Breast epithelium (tissue), 4 donors: Measurements from ENCODE around the gene GGTA1. TPM values are rescaled to one million over a fixed set of nuclear protein-coding genes. Genes with fewer than 3 reads are reported as not detected.
"Not testable (repeated sequence)": the region's sequence is repeated elsewhere in the genome, so short reads cannot be mapped to it uniquely, and the experiment has no call there.

Experiments used
- DNase-seq, 2 donors: peaks; one replicate each; pipeline ENCODE4 v3.0.0-alpha.2; 2019; ENCODE audit warnings: low spot score in 2 of 2
- H3K27ac ChIP-seq, 2 donors: fragments of 200-600 bp; sonication (generic) in 1 of 2; one replicate each; pipeline ENCODE4 v1.5.1; 2016 to 2019; ENCODE audit warnings: mild to moderate bottlenecking in 1 of 2
- H3K27me3 ChIP-seq, 2 donors: fragments of 200-600 bp; sonication (generic) in 1 of 2; one replicate each; pipeline versions ENCODE4 v1.5.1 to v1.6.0; 2017 to 2019; ENCODE audit warnings: control low read depth in 1 of 2, mild to moderate bottlenecking in 1 of 2
- H3K36me3 ChIP-seq: fragments of 200-600 bp; one replicate; pipeline ENCODE4 v1.5.1; 2019
- H3K4me1 ChIP-seq, 2 donors: fragments of 200-600 bp; sonication (generic); one replicate each; pipeline ENCODE4 v1.5.1; 2016 to 2019; ENCODE audit warnings: control low read depth in 1 of 2
- H3K4me3 ChIP-seq, 3 donors: fragments of 200-600 bp; sonication (generic); 1 replicate in 2 of 3; 2 replicates in 1 of 3; pipeline ENCODE4 v1.5.1; 2016 to 2019; ENCODE audit warnings: mild to moderate bottlenecking in 3 of 3, moderate library complexity in 2 of 3
- H3K9me3 ChIP-seq, 2 donors: fragments of 200-600 bp; sonication (generic) in 1 of 2; one replicate each; pipeline ENCODE4 v1.5.1; 2016 to 2019; ENCODE audit warnings: control low read depth in 1 of 2
- CTCF ChIP-seq, 3 donors: fragments of 450-650 bp; IDR thresholded peaks; one replicate each; pipeline ENCODE4 v1.5.1; 2016 to 2017; ENCODE audit warnings: antibody characterized with exemption in 3 of 3, mild to moderate bottlenecking in 3 of 3, moderate library complexity in 3 of 3
- POLR2A ChIP-seq: fragments of 450-650 bp; IDR thresholded peaks from one replicate; pipeline ENCODE4 v1.6.1; 2016; ENCODE audit warnings: antibody characterized with exemption, mild to moderate bottlenecking, moderate library complexity
- POLR2AphosphoS5 ChIP-seq, 3 donors: sonication (generic); formaldehyde crosslinking; IDR thresholded peaks; one replicate each; pipeline ENCODE4 v1.6.1; 2017; ENCODE audit warnings: antibody characterized with exemption in 3 of 3
- intact Hi-C: fragments of 100-400 bp; cut with DNase I; formaldehyde crosslinking; loops from one replicate; pipeline ENCODE4 v1.15.1; 2023; ENCODE audit warnings: low total_unique reads
- total RNA-seq, 3 donors: library from RNA; depleted of rRNA; stranded (reverse); fragments of >200 nt; gene quantifications; one replicate each; pipeline ENCODE4 v1.1.0, GENCODE V29; 2016

GGTA1 gene
- total RNA-seq, 3 donors from 2014 or later, result 6.2 to 29.6 (median 11.4) TPM

- Histone ChIP-seq H3K4me3 (no peak overlapping the region), H3K36me3 (no peaks in the 10 kb centered on the region), H3K9me3 (no peaks in the 10 kb centered on the region), H3K27me3 (no peaks in the 10 kb centered on the region), H3K4me1 (no peaks in the 10 kb centered on the region), H3K27ac (no peak overlapping the region)
- intact Hi-C loops, result no loop called here
- no peak for TF ChIP-seq POLR2A
- no peak for TF ChIP-seq CTCF (IDR thresholded peaks at IDR 0.05)
- no peak for TF ChIP-seq POLR2AphosphoS5 (IDR thresholded peaks at IDR 0.05)
- no peak for DNase-seq
Observed at GRCh38 chr9:121464968-121465367, 34.7 kb downstream of the GGTA1 start.

GRCh38 chr9:121463026-121463807, 36.4 kb downstream of the GGTA1 start:
- no peaks in the 10 kb centered on the region for H3K4me1 ChIP-seq
- no peaks in the 10 kb centered on the region for H3K27me3 ChIP-seq
- H3K27ac ChIP-seq, result no peak overlapping the region
- H3K36me3 ChIP-seq, result no peaks in the 10 kb centered on the region
- intact Hi-C loops, result no loop called here
- no peaks in the 10 kb centered on the region for H3K9me3 ChIP-seq
- DNase-seq, result no peak
- TF ChIP-seq POLR2AphosphoS5 (IDR thresholded peaks at IDR 0.05), result no peak
- peak in 2 of 3 donors; percentile 30 to 36 for TF ChIP-seq CTCF (IDR thresholded peaks at IDR 0.05)
- TF ChIP-seq POLR2A, result no peak
- no peak overlapping the region for H3K4me3 ChIP-seq

DNA sequence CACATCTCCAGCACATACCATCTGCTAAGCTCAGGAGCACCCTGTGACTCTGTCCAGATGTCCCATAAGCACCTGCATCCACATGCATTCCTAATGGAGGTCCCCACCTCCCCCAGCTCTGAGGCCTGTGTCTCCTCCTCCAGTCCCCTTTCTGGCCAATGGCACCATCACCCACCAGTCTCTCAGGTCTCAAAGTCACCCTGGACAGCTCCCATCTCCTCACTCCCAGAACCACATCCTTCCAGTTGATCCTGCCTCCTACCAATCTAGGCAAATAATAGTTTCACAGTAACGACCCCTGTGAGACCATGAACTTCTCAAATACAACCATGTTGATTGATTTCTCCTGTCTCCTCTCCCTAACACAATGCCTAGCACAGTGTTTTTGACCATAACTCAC, 40.1 kb downstream of the GGTA1 start:
- TF ChIP-seq POLR2A (no peak), POLR2AphosphoS5 (IDR thresholded peaks at IDR 0.05) (no peak), CTCF (IDR thresholded peaks at IDR 0.05) (no peak)
- no peaks in the 10 kb centered on the region for H3K4me1 ChIP-seq
- DNase-seq, result no peak
- no peak overlapping the region for H3K4me3 ChIP-seq
- H3K27ac ChIP-seq, result no peak overlapping the region
- H3K9me3 ChIP-seq, result no peaks in the 10 kb centered on the region
- intact Hi-C loops, result no loop called here
- no peaks in the 10 kb centered on the region for H3K27me3 ChIP-seq
- H3K36me3 ChIP-seq, result no peaks in the 10 kb centered on the region

- H3K4me3 ChIP-seq, H3K4me1 ChIP-seq, H3K36me3 ChIP-seq, H3K9me3 ChIP-seq, H3K27ac ChIP-seq, intact Hi-C loops, DNase-seq, H3K27me3 ChIP-seq: not testable (repeated sequence)
Observed at GRCh38 chr9:121458449-121458848, 41.2 kb downstream of the GGTA1 start.

GRCh38 chr9:121455527-121456239, 44.0 kb downstream of the GGTA1 start:
- no peaks in the 10 kb centered on the region for H3K36me3 ChIP-seq
- intact Hi-C loops, result no loop called here
- no peak overlapping the region for H3K4me3 ChIP-seq
- no peaks in the 10 kb centered on the region for H3K27me3 ChIP-seq
- TF ChIP-seq POLR2AphosphoS5 (IDR thresholded peaks at IDR 0.05) (no peak), POLR2A (no peak), CTCF (IDR thresholded peaks at IDR 0.05) (no peak)
- no peaks in the 10 kb centered on the region for H3K9me3 ChIP-seq
- H3K27ac ChIP-seq, result no peak overlapping the region
- DNase-seq, result no peak
- H3K4me1 ChIP-seq, result no peaks in the 10 kb centered on the region
